GM12872 (cell line): ENCODE measurements around the gene SIK3.
A peak's percentile ranks its signal among the peaks of the same experiment; 100 is the strongest.

ENCODE experiments used
- TF ChIP-seq, protein P1 (sequence below): IDR thresholded peaks from 3 replicates; pipeline ENCODE4 v1.5.1; 2011; ENCODE audit warnings: low read depth, mild to moderate bottlenecking, low read length, moderate library complexity; ENCODE audit not compliant: insufficient read depth

The SIK3 gene

DNA sequence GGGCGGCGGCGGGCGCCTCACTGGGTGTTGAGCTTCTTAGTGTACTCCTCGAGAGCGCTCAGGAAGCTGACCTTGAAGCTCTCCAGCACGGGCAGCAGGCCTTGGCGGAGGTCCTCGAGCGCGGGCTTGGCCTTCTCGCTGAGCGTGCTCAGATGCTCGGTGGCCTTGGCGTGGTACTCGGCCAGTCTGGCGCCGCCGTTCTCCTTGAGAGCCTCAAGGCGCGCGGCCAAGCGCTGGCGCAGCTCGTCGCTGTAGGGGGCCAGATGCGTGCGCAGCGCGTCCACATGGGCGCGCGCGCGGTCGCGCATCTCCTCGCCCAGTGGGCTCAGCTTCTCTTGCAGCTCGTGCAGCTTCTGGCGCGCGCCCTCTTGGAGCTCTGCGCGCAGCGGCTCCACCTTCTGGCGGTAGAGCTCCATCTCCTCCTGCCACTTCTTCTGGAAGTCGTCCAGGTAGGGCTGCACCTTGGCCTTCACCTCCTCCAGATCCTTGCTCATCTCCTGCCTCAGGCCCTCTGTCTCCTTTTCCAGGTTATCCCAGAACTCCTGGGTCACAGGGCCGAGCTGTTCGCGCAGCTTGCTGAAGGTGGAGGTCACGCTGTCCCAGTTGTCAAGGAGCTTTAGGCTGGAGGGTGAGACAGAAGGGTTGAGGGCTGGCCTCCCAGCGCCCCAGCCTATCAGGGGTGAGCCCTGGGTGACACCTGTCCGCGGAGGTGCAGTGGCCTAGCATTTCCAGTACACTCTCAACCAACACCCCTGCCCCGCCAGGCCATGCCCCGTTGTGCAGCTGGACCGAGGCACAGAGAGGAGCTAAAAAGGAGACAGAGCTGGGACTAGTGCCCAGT lies 262.2 kb downstream of the SIK3 start:
- TF ChIP-seq, protein P1, sequence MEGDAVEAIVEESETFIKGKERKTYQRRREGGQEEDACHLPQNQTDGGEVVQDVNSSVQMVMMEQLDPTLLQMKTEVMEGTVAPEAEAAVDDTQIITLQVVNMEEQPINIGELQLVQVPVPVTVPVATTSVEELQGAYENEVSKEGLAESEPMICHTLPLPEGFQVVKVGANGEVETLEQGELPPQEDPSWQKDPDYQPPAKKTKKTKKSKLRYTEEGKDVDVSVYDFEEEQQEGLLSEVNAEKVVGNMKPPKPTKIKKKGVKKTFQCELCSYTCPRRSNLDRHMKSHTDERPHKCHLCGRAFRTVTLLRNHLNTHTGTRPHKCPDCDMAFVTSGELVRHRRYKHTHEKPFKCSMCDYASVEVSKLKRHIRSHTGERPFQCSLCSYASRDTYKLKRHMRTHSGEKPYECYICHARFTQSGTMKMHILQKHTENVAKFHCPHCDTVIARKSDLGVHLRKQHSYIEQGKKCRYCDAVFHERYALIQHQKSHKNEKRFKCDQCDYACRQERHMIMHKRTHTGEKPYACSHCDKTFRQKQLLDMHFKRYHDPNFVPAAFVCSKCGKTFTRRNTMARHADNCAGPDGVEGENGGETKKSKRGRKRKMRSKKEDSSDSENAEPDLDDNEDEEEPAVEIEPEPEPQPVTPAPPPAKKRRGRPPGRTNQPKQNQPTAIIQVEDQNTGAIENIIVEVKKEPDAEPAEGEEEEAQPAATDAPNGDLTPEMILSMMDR, result peak; percentile 74

- TF ChIP-seq, protein P1, result no peak
Measured at GRCh38 chr11:116835042-116835772, 263.0 kb downstream of the SIK3 start.

DNA sequence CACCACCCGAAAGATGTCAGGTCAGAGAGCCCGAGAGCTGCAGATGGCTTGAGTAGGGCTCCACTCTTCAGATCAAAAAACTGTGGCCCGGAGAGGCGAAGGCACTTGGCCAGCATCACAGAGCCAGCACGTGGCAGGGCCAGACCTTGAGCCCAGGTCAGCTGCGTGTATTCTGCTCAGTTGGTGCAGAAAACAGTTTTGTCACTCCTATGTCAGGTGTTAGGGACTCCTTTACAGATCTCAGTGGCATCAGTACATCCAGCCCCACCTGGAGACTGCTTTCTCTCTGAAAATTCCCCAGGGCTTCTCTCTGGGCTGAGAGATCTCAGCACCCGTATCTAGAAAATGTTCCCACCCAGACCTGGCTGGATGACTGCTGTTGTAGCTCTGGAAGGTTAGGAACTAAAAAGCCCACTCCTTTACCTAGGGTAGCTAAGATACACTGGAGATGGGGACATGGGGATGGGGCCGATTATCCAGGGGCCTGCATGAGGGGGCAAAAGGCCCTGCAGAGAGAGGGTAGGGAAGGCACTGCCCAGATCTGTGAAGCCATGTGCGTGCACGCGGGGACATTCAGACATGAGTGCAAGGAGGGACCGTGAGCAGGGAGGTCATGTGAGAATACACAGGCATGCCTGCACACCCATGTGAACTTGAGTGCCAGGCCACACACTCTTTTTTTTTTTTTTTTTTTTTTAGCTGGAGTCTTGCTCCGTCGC lies 264.3 kb downstream of the SIK3 start:
- TF ChIP-seq, protein P1, result no peak

DNA sequence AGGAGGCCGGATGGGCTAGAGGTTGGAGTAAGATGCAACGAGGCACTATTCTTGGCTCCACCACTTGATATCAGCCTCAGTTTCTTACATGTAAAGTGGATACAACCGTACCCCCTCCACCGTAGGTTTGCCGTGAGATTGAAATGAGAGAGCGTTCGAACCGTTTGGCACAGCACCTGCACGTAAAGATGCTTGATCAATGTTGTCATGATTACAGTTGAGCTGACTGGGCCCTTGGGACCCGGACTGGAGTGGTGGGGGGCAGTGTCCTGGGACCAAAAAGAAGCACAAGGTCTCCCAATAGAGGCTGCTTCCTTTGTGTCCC lies 264.8 kb downstream of the SIK3 start:
- TF ChIP-seq, protein P1, result no peak

- TF ChIP-seq, protein P1, result 0 out of 3 replicates have a peak, but pooled peaks have one; percentile 4
Measured at GRCh38 chr11:116832350-116833290, 265.6 kb downstream of the SIK3 start.

DNA sequence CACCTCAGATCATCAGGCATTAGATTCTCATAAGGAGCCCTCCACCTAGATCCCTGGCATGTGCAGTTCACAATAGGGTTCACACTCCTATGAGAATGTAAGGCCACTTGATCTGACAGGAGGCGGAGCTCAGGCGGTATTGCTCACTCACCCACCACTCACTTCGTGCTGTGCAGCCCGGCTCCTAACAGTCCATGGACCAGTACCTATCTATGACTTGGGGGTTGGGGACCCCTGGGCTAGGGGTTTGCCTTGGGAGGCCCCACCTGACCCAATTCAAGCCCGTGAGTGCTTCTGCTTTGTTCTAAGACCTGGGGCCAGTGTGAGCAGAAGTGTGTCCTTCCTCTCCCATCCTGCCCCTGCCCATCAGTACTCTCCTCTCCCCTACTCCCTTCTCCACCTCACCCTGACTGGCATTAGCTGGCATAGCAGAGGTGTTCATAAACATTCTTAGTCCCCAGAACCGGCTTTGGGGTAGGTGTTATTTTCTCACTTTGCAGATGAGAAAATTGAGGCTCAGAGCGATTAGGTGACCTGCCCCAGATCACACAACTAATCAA lies 266.4 kb downstream of the SIK3 start:
- TF ChIP-seq, protein P1, result no peak
